ENCODE measurements around the gene FARS2.
A peak's percentile ranks its signal among the peaks of the same experiment; 100 is the strongest.
"Not testable (repeated sequence)": the region's sequence is repeated elsewhere in the genome, so short reads cannot be mapped to it uniquely, and the experiment has no call there.

Gene FARS2

GRCh38 chr6:5630636-5631035, 369.3 kb downstream of the FARS2 start:
- no peak for DNase-seq

GRCh38 chr6:5632348-5632935, 371.1 kb downstream of the FARS2 start:
- no peak for DNase-seq

- DNase-seq: no peak
Observed at GRCh38 chr6:5634525-5634924, 373.2 kb downstream of the FARS2 start.

GRCh38 chr6:5636210-5637030, 375.1 kb downstream of the FARS2 start:
- DNase-seq: no peak

- DNase-seq: no peak
Observed at GRCh38 chr6:5637714-5638113, 376.4 kb downstream of the FARS2 start.

GRCh38 chr6:5638666-5639065, 377.4 kb downstream of the FARS2 start:
- DNase-seq: peak in 37 of 51 donors; percentile 2 to 78 (median 39)

GRCh38 chr6:5639193-5639592, 377.9 kb downstream of the FARS2 start:
- no peak for DNase-seq

GRCh38 chr6:5640614-5641013, 379.3 kb downstream of the FARS2 start:
- DNase-seq: no peak

GRCh38 chr6:5644523-5645185, 383.3 kb downstream of the FARS2 start:
- DNase-seq: no peak

GRCh38 chr6:5645328-5646290, 384.3 kb downstream of the FARS2 start:
- DNase-seq: no peak

GRCh38 chr6:5652406-5653137, 391.3 kb downstream of the FARS2 start:
- DNase-seq: no peak

- no peak for DNase-seq
Observed at GRCh38 chr6:5653801-5654200, 392.5 kb downstream of the FARS2 start.

GRCh38 chr6:5656226-5656625, 394.9 kb downstream of the FARS2 start:
- no peak for DNase-seq

GRCh38 chr6:5656695-5657094, 395.4 kb downstream of the FARS2 start:
- DNase-seq: not testable (repeated sequence)

- DNase-seq: no peak
Observed at GRCh38 chr6:5657684-5658430, 396.5 kb downstream of the FARS2 start.

GRCh38 chr6:5659467-5659866, 398.2 kb downstream of the FARS2 start:
- no peak for DNase-seq

GRCh38 chr6:5660772-5661171, 399.5 kb downstream of the FARS2 start:
- no peak for DNase-seq

- DNase-seq: no peak
Observed at GRCh38 chr6:5662797-5663196, 401.5 kb downstream of the FARS2 start.

- no peak for DNase-seq
Observed at GRCh38 chr6:5663259-5663658, 401.9 kb downstream of the FARS2 start.

- DNase-seq: peak in 4 of 51 donors; percentile 3 to 8 (median 6)
Observed at GRCh38 chr6:5663739-5664138, 402.4 kb downstream of the FARS2 start.
